H1 (cell line): Measurements from ENCODE around the gene ST8SIA5. TPM values are rescaled to one million over a fixed set of nuclear protein-coding genes. Genes with fewer than 3 reads are reported as not detected.

ENCODE experiments used
- CTCF ChIA-PET: fragments of 300-600 bp; sonication (Branson Sonifier 250); formaldehyde crosslinking; loops from one replicate; lab custom pipeline; 2021; ENCODE audit not compliant: partially characterized antibody; lab: Charles Lee
- POLR2A ChIA-PET: fragments of 300-600 bp; sonication (Branson Sonifier 250); formaldehyde crosslinking; loops from one replicate; lab custom pipeline; 2021; ENCODE audit warnings: inconsistent platforms; ENCODE audit not compliant: partially characterized antibody; lab: Charles Lee
- DNase-seq, 2 experiments: peaks; one replicate each; pipeline versions ENCODE4 v3.0.0 to v3.0.0-alpha.2; 2010 to 2022; ENCODE audit warnings: low spot score in 2 of 2, low read depth in 1 of 2, mixed read lengths in 1 of 2
- FAIRE-seq: peaks from 2 replicates; lab custom pipeline; 2011; peaks lifted over from hg19 to GRCh38; lab: Jason Lieb, UNC
- H2AFZ ChIP-seq: 2 replicates; pipeline ENCODE4 v1.8.1; 2012; ENCODE audit warnings: low read length, inconsistent platforms
- H2AK5ac ChIP-seq: 2 replicates; pipeline ENCODE4 v1.6.1; 2013; ENCODE audit warnings: low read depth, low read length
- H2BK120ac ChIP-seq: replicated peaks from 2 replicates; pipeline ENCODE3; 2013; ENCODE audit warnings: low read depth, low read length, inconsistent platforms
- H2BK12ac ChIP-seq: 2 replicates; pipeline ENCODE4 v1.6.1; 2013; ENCODE audit warnings: low read depth, low read length
- H2BK15ac ChIP-seq: 2 replicates; pipeline ENCODE4 v1.6.1; 2013; ENCODE audit warnings: low read length
- H2BK20ac ChIP-seq: 2 replicates; pipeline ENCODE4 v1.6.1; 2013; ENCODE audit warnings: low read length
- H2BK5ac ChIP-seq: 2 replicates; pipeline ENCODE4 v1.6.1; 2013; ENCODE audit warnings: low read depth, low read length
- H3K14ac ChIP-seq: 2 replicates; pipeline ENCODE4 v1.6.1; 2013; ENCODE audit warnings: inconsistent platforms; ENCODE audit not compliant: insufficient read length
- H3K18ac ChIP-seq: 2 replicates; pipeline ENCODE4 v1.6.1; 2013; ENCODE audit warnings: low read length; ENCODE audit errors: extremely low read depth
- H3K23ac ChIP-seq: 2 replicates; pipeline ENCODE4 v1.6.1; 2013; ENCODE audit warnings: inconsistent platforms; ENCODE audit not compliant: insufficient read length
- H3K23me2 ChIP-seq: 2 replicates; pipeline ENCODE4 v1.6.1; 2013; ENCODE audit warnings: low read depth, low read length
- H3K27ac ChIP-seq: 2 replicates; pipeline ENCODE4 v1.6.1; 2011; ENCODE audit warnings: low read depth, low read length, inconsistent platforms
- H3K27me3 ChIP-seq, 4 experiments: replicated peaks in 1 of 4; 1 replicate in 1 of 4; 2 replicates in 3 of 4; pipeline versions ENCODE4 v1.6.1 to v1.8.1; 2011 to 2013; ENCODE audit warnings: low read length in 3 of 4, mild to moderate bottlenecking in 3 of 4, inconsistent platforms in 2 of 4, mixed read lengths in 2 of 4, moderate library complexity in 1 of 4; ENCODE audit not compliant: control insufficient read depth in 3 of 4, insufficient read depth in 3 of 4; ENCODE audit errors: extremely low read depth in 1 of 4
- H3K36me3 ChIP-seq, 4 experiments: 2 replicates each; pipeline versions ENCODE4 v1.6.1 to v1.8.1; 2011 to 2013; ENCODE audit warnings: mild to moderate bottlenecking in 4 of 4, low read length in 3 of 4, moderate library complexity in 2 of 4, control low read depth in 1 of 4, inconsistent platforms in 1 of 4; ENCODE audit not compliant: insufficient read depth in 4 of 4, control insufficient read depth in 2 of 4
- H3K4ac ChIP-seq: replicated peaks from 2 replicates; pipeline ENCODE3; 2013; ENCODE audit warnings: low read length, low read depth, mixed read lengths, inconsistent platforms; ENCODE audit not compliant: insufficient read length
- H3K4me1 ChIP-seq, 4 experiments: replicated peaks in 1 of 4; 1 replicate in 1 of 4; 2 replicates in 3 of 4; pipeline versions ENCODE4 v1.6.1 to v1.8.1; 2011 to 2013; ENCODE audit warnings: low read length in 3 of 4, inconsistent platforms in 2 of 4, mixed read lengths in 1 of 4; ENCODE audit not compliant: insufficient read depth in 4 of 4, control insufficient read depth in 3 of 4
- H3K4me2 ChIP-seq, 2 experiments: 2 replicates each; pipeline versions ENCODE4 v1.6.1 to v1.8.1; 2011 to 2013; ENCODE audit warnings: low read depth in 2 of 2, low read length in 2 of 2, control low read depth in 1 of 2, inconsistent platforms in 1 of 2, mild to moderate bottlenecking in 1 of 2; ENCODE audit not compliant: insufficient read depth in 1 of 2
- H3K4me3 ChIP-seq, 4 experiments: fragments of 200-600, 300-600 bp in 1 of 4; sonication (generic), shearing (Covaris generic), sonication (Bioruptor Twin) in 1 of 4; 2 replicates each; pipeline versions ENCODE4 v1.5.1 to v1.8.1; 2011 to 2016; ENCODE audit warnings: low read length in 4 of 4, low read depth in 3 of 4, control low read depth in 2 of 4, inconsistent platforms in 2 of 4, mild to moderate bottlenecking in 2 of 4, mixed read lengths in 1 of 4, moderate library complexity in 1 of 4; ENCODE audit not compliant: insufficient read depth in 2 of 4; ENCODE audit errors: extremely low read depth in 1 of 4
- H3K56ac ChIP-seq: replicated peaks from 2 replicates; pipeline ENCODE3; 2013; ENCODE audit warnings: low read depth, mild to moderate bottlenecking, mixed read lengths, low read length, inconsistent platforms; ENCODE audit not compliant: insufficient read length
- H3K79me1 ChIP-seq: 2 replicates; pipeline ENCODE4 v1.6.1; 2013; ENCODE audit warnings: low read depth, low read length, control low read depth
- H3K79me2 ChIP-seq, 2 experiments: 2 replicates each; pipeline versions ENCODE4 v1.6.1 to v1.8.1; 2012 to 2013; ENCODE audit warnings: low read length in 2 of 2, mild to moderate bottlenecking in 2 of 2, inconsistent platforms in 1 of 2; ENCODE audit not compliant: insufficient read depth in 2 of 2, control insufficient read depth in 1 of 2
- H3K9ac ChIP-seq, 4 experiments: replicated peaks in 1 of 4; 1 replicate in 1 of 4; 2 replicates in 3 of 4; pipeline versions ENCODE4 v1.6.1 to v1.8.1; 2011 to 2013; ENCODE audit warnings: low read depth in 3 of 4, low read length in 3 of 4, control low read depth in 2 of 4, mild to moderate bottlenecking in 2 of 4, moderate library complexity in 2 of 4, inconsistent platforms in 1 of 4; ENCODE audit errors: extremely low read depth in 1 of 4
- H3K9me3 ChIP-seq, 2 experiments: 2 replicates each; pipeline versions ENCODE4 v1.6.1 to v1.8.1; 2012 to 2013; ENCODE audit warnings: mild to moderate bottlenecking in 2 of 2, moderate library complexity in 2 of 2, control low read depth in 1 of 2, inconsistent platforms in 1 of 2, low read depth in 1 of 2, low read length in 1 of 2, mixed read lengths in 1 of 2; ENCODE audit not compliant: insufficient read depth in 2 of 2
- H4K20me1 ChIP-seq, 2 experiments: replicated peaks in 1 of 2; 2 replicates each; pipeline versions ENCODE3 to v1.8.1; 2011 to 2013; ENCODE audit warnings: inconsistent platforms in 2 of 2, low read length in 2 of 2, mild to moderate bottlenecking in 1 of 2; ENCODE audit not compliant: insufficient read depth in 2 of 2, control insufficient read depth in 1 of 2
- H4K5ac ChIP-seq: 2 replicates; pipeline ENCODE4 v1.6.1; 2013; ENCODE audit warnings: low read length, low read depth, mixed read lengths, inconsistent platforms; ENCODE audit not compliant: insufficient read length
- H4K8ac ChIP-seq: 2 replicates; pipeline ENCODE4 v1.8.0; 2013; ENCODE audit warnings: mild to moderate bottlenecking, moderate library complexity, low read length, inconsistent platforms; ENCODE audit not compliant: insufficient read depth; ENCODE audit errors: extremely low read depth
- H4K91ac ChIP-seq: replicated peaks from 2 replicates; pipeline ENCODE3; 2013; ENCODE audit warnings: low read length, mixed read lengths, inconsistent platforms; ENCODE audit not compliant: insufficient read length
- CEBPB ChIP-seq: IDR thresholded peaks from 2 replicates; pipeline ENCODE4 v1.6.1; 2012; ENCODE audit warnings: low read depth, low read length
- EGR1 ChIP-seq: IDR thresholded peaks from 2 replicates; pipeline ENCODE4 v1.6.1; 2011; ENCODE audit warnings: low read depth, low read length, borderline replicate concordance
- EP300 ChIP-seq, 2 experiments: IDR thresholded peaks; 1 replicate in 1 of 2; 2 replicates in 1 of 2; pipeline ENCODE4 v1.6.1; 2011 to 2012; ENCODE audit warnings: low read depth in 2 of 2, low read length in 2 of 2, mild to moderate bottlenecking in 2 of 2, borderline replicate concordance in 1 of 2, inconsistent platforms in 1 of 2, moderate library complexity in 1 of 2
- KDM1A ChIP-seq: fragments of 200-600, 300-600 bp; sonication (generic); IDR thresholded peaks from 2 replicates; pipeline ENCODE4 v1.7.1; 2016; ENCODE audit warnings: mild to moderate bottlenecking, low read length, borderline replicate concordance
- MAFK ChIP-seq: IDR thresholded peaks from 2 replicates; pipeline ENCODE4 v1.6.1; 2012; ENCODE audit warnings: low read depth, mild to moderate bottlenecking, improper control_type of control experiment, low read length
- POLR2AphosphoS5 ChIP-seq: IDR thresholded peaks from 2 replicates; pipeline ENCODE4 v1.6.1; 2011; ENCODE audit warnings: low read depth, low read length
- POU5F1 ChIP-seq: IDR thresholded peaks from 2 replicates; pipeline ENCODE4 v1.6.1; 2011; ENCODE audit warnings: low read depth, mild to moderate bottlenecking, low read length, moderate library complexity
- SP1 ChIP-seq: IDR thresholded peaks from 2 replicates; pipeline ENCODE4 v1.6.1; 2011; ENCODE audit warnings: low read depth, low read length
- TAF7 ChIP-seq: optimal IDR thresholded peaks from 2 replicates; pipeline ENCODE3; 2011; ENCODE audit warnings: low read depth, mild to moderate bottlenecking, inconsistent platforms, low read length, moderate library complexity, borderline replicate concordance
- WGBS, 2 experiments: shearing (Covaris generic) in 1 of 2; methylation state at CpG; one replicate each; pipeline versions ENCODE4 v1.1.6 to v1.1.7; 2013 to 2015; ENCODE audit warnings: low lambda C conversion rate in 2 of 2, mixed read lengths in 2 of 2, inconsistent platforms in 1 of 2, low coverage in 1 of 2, missing lambda C conversion rate in 1 of 2; ENCODE audit not compliant: insufficient replicate concordance in 2 of 2, insufficient coverage in 1 of 2, insufficient read length in 1 of 2; ENCODE audit errors: extremely low coverage in 1 of 2, missing lambda C conversion rate in 1 of 2; 5-methylcytosine and 5-hydroxymethylcytosine counted together
- polyA plus RNA-seq, 7 experiments: library from polyadenylated mRNA; depleted of rRNA in 3 of 7; stranded (reverse) in 5 of 7; unstranded in 2 of 7; fragments of >200 nt in 5 of 7; fragments of 200-250 nt in 2 of 7; gene quantifications; 1 replicate in 5 of 7; 2 replicates in 1 of 7; 4 replicates in 1 of 7; pipeline versions ENCODE4 v1.2.1 to v1.2.3, GENCODE V29; 2011 to 2013; ENCODE audit warnings: missing spikeins in 2 of 7, mixed read lengths in 2 of 7
- total RNA-seq: library from RNA; stranded (reverse); fragmentation: NEBNext Ultra II Directional; extraction: Animal tissue kit (Norgen Biotek cat#: 25700); gene quantifications from 2 replicates; pipeline ENCODE4 v1.2.1, GENCODE V29; 2021
- TF ChIP-seq, protein P1 (sequence below): IDR thresholded peaks from 2 replicates; pipeline ENCODE4 v1.6.1; 2012; ENCODE audit warnings: low read length, inconsistent platforms

The ST8SIA5 gene
- total and polyA plus RNA-seq, 2 of the 8 experiments (the other 6 are each of a cell fraction or from before 2014, with no cell fraction given), result 2.4 to 6.3 TPM

DNA sequence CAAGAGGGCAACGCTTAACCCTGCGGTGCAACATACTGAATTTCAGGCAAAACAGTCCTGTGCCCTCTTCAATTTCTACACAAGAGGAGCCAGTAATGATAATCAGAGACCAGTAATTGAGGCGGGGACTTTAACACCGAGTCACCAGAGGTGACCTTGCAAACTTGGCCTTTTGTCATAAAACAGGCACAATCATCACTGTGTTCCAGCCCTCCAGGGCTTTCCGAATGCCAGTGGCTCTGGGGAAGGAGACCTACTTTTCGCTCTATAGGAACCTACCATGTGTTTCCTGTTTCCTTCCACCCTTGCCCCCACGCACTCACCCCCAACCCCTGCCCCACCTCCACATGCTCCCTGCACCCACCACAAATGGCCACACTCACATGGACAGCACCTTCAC, 52.7 kb downstream of the ST8SIA5 start:
- Histone ChIP-seq H3K4me1 (peaks cover 0 to 6% (median 0%) of the 10 kb centered on the region in 4 experiments; a peak in 3 of 7 replicates), H2BK120ac (no peak overlapping the region), H3K23ac (no peak overlapping the region), H3K18ac (no peak overlapping the region), H3K4me2 (no peak overlapping the region), H3K36me3 (no peaks in the 10 kb centered on the region), H3K9me3 (no peaks in the 10 kb centered on the region), H3K4ac (no peak overlapping the region), H3K23me2 (no peaks in the 10 kb centered on the region), H3K79me1 (no peaks in the 10 kb centered on the region), H3K9ac (no peak overlapping the region), H3K56ac (no peak overlapping the region), H4K5ac (no peak overlapping the region), H3K27ac (no peak overlapping the region), H3K4me3 (no peak overlapping the region), H2BK5ac (no peak overlapping the region), H3K79me2 (no peaks in the 10 kb centered on the region), H2BK20ac (no peak overlapping the region), H4K91ac (no peak overlapping the region), H2BK12ac (no peak overlapping the region), H2AFZ (no peak overlapping the region), H4K20me1 (peaks cover 0 to 2% of the 10 kb centered on the region in 2 experiments), H2AK5ac (no peak overlapping the region), H4K8ac (no peak overlapping the region), H2BK15ac (no peak overlapping the region), H3K27me3 (no peaks in the 10 kb centered on the region; a peak in 1 of 7 replicates), H3K14ac (no peak overlapping the region)
- FAIRE-seq (no peak), DNase-seq (no peak)
- ChIA-PET CTCF (no interaction called here), POLR2A (interaction anchor here (1.4 kb wide), 1 partner anchor 10 kb away, joined by 4 read pairs; no protein-coding TSS in a partner anchor)
- WGBS, 2 experiments, result 93% methylated on average over 5 of the region's 7 CpGs; no CpG with 5 or more reads in 1 of the 2 experiments
- TF ChIP-seq TAF7 (no peak), EGR1 (no peak), POLR2AphosphoS5 (no peak), MAFK (no peak), POU5F1 (no peak), KDM1A (no peak), SP1 (no peak), EP300 (IDR thresholded peaks at IDR 0.05; ENCODE audit: borderline replicate concordance in 1 of 2, low read depth in 2 of 2, low read length in 2 of 2) (no peak), CEBPB (no peak)
- TF ChIP-seq, protein P1, sequence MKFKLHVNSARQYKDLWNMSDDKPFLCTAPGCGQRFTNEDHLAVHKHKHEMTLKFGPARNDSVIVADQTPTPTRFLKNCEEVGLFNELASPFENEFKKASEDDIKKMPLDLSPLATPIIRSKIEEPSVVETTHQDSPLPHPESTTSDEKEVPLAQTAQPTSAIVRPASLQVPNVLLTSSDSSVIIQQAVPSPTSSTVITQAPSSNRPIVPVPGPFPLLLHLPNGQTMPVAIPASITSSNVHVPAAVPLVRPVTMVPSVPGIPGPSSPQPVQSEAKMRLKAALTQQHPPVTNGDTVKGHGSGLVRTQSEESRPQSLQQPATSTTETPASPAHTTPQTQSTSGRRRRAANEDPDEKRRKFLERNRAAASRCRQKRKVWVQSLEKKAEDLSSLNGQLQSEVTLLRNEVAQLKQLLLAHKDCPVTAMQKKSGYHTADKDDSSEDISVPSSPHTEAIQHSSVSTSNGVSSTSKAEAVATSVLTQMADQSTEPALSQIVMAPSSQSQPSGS, result no peak
